ENCODE results near the gene CYP4F22. TPM values are rescaled to one million over a fixed set of nuclear protein-coding genes. Genes with fewer than 3 reads are reported as not detected.

The CYP4F22 gene
- total RNA-seq, 1 donor, result not detected

GRCh38 chr19:15551293-15552004 lies 43.1 kb downstream of the CYP4F22 start:
- H3K4me3 ChIP-seq (ENCODE audit: low read depth, low read length), result peak overlapping the region; percentile 44
- DNase-seq (ENCODE audit: low read depth), result peak; percentile 6
- TF ChIP-seq CTCF (IDR thresholded peaks at IDR 0.05; ENCODE audit: insufficient read depth, low read length), result no peak

- H3K4me3 ChIP-seq (ENCODE audit: low read depth, low read length), result no peak overlapping the region
- TF ChIP-seq CTCF (IDR thresholded peaks at IDR 0.05; ENCODE audit: insufficient read depth, low read length), result no peak
These were observed 46.7 kb downstream of the CYP4F22 start for GRCh38 chr19:15555021-15555420.

GRCh38 chr19:15555759-15556633 lies 47.7 kb downstream of the CYP4F22 start:
- DNase-seq (ENCODE audit: low read depth), result peak; percentile 91
- peak; percentile 82 for TF ChIP-seq CTCF (IDR thresholded peaks at IDR 0.05; ENCODE audit: insufficient read depth, low read length)
- H3K4me3 ChIP-seq (ENCODE audit: low read depth, low read length), result peak overlapping the region; percentile 42

More at GRCh38 chr19:15555021-15555420, 46.7 kb downstream of the CYP4F22 start:
- DNase-seq (ENCODE audit: low read depth), result no peak

GRCh38 chr19:15556634-15557181 lies 48.4 kb downstream of the CYP4F22 start:
- no peak for TF ChIP-seq CTCF (IDR thresholded peaks at IDR 0.05; ENCODE audit: insufficient read depth, low read length)
- DNase-seq (ENCODE audit: low read depth), result no peak

GRCh38 chr19:15557223-15557622 lies 48.9 kb downstream of the CYP4F22 start:
- TF ChIP-seq CTCF (IDR thresholded peaks at IDR 0.05; ENCODE audit: insufficient read depth, low read length), result no peak
- DNase-seq (ENCODE audit: low read depth), result no peak
- no peak overlapping the region for H3K4me3 ChIP-seq (ENCODE audit: low read depth, low read length)

More at GRCh38 chr19:15556634-15557181, 48.4 kb downstream of the CYP4F22 start:
- no peak overlapping the region for H3K4me3 ChIP-seq (ENCODE audit: low read depth, low read length)

GRCh38 chr19:15562145-15562544 lies 53.8 kb downstream of the CYP4F22 start:
- DNase-seq (ENCODE audit: low read depth), result no peak
- no peak for TF ChIP-seq CTCF (IDR thresholded peaks at IDR 0.05; ENCODE audit: insufficient read depth, low read length)
- H3K4me3 ChIP-seq (ENCODE audit: low read depth, low read length), result no peak overlapping the region
